ENCODE measurements around the gene DMRTC2.

DNA sequence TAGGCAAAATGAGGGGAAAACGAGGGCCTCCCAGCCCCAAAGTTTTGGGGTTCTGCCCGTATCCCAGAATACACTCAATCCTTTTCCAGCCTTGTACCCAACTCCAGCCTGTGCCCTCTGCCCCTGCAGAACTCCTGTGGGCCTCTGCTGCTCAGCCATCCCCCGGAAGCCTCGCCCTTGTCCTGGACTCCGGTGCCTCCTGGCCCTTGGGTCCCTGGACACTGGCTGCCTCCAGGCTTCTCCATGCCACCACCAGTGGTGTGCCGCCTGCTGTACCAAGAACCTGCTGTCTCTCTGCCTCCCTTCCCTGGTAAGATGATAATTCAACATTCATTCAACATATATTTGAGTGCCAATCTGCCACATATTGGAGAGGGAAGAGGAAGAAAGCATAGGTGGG lies 3.8 kb downstream of the DMRTC2 start:
- TF ChIP-seq POLR2A (IDR thresholded peaks at IDR 0.05): no peak
- no peak for TF ChIP-seq CTCF (IDR thresholded peaks at IDR 0.05 in 4 of 5, conservative IDR thresholded peaks at IDR 0.05 in 1 of 5)
